ENCODE results near the gene SUCO.

GRCh38 chr1:172578586-172578985 is 45.6 kb downstream of the SUCO start:
- TF ChIP-seq HDGF (IDR thresholded peaks at IDR 0.05; ENCODE audit: borderline replicate concordance): no peak
- no peak for TF ChIP-seq ELF4 (IDR thresholded peaks at IDR 0.05)
- TF ChIP-seq LEF1 (IDR thresholded peaks at IDR 0.05; ENCODE audit: borderline replicate concordance): no peak
- no peak for TF ChIP-seq SP1 (IDR thresholded peaks at IDR 0.05)
- no peak for TF ChIP-seq ZNF384 (IDR thresholded peaks at IDR 0.05)
- TF ChIP-seq TARDBP (IDR thresholded peaks at IDR 0.05): no peak

Data from HEK293T (cell line).